Stimulated activated CD4-positive, alpha-beta T cell treated with anti-CD3 and anti-CD28 coated beads, Interleukin-1b, Interleukin-23, amount 100 ng/mL, for 1 hour (primary cell): ENCODE results near the gene LAMB2.

Source experiments
- DNase-seq, 2 donors: peaks; one replicate each; pipeline ENCODE4 v3.0.0-alpha.2; 2020; ENCODE audit warnings: low read depth in 2 of 2

The LAMB2 gene

GRCh38 chr3:49076116-49076515 lies 56.7 kb downstream of the LAMB2 start:
- DNase-seq, result no peak
